Choroid plexus epithelial cell (primary cell): ENCODE results near the gene GRK6.

ENCODE experiments used
- DNase-seq: peaks from one replicate; pipeline ENCODE4 v3.0.0-alpha.2; 2010; ENCODE audit warnings: low read depth
- H3K4me3 ChIP-seq: 2 replicates; pipeline ENCODE4 v1.5.1; 2011; ENCODE audit warnings: low read depth, mild to moderate bottlenecking, control low read depth, low read length, moderate library complexity
- CTCF ChIP-seq: conservative IDR thresholded peaks from 2 replicates; pipeline ENCODE4 v1.5.1; 2011; ENCODE audit warnings: low read depth, mild to moderate bottlenecking, control low read depth, inconsistent platforms, low read length, moderate library complexity

The GRK6 gene

GRCh38 chr5:177434942-177435738 is 8.7 kb downstream of the GRK6 start:
- no peak for DNase-seq
- H3K4me3 ChIP-seq: no peak overlapping the region
- no peak for TF ChIP-seq CTCF

GRCh38 chr5:177435847-177436536 is 9.5 kb downstream of the GRK6 start:
- TF ChIP-seq CTCF: no peak
- no peak for DNase-seq
- H3K4me3 ChIP-seq: no peak overlapping the region

GRCh38 chr5:177437623-177438022 is 11.1 kb downstream of the GRK6 start:
- no peak overlapping the region for H3K4me3 ChIP-seq
- DNase-seq: no peak
- TF ChIP-seq CTCF: no peak

GRCh38 chr5:177438468-177438867 is 12.0 kb downstream of the GRK6 start:
- no peak overlapping the region for H3K4me3 ChIP-seq
- TF ChIP-seq CTCF: no peak
- no peak for DNase-seq

GRCh38 chr5:177439518-177440053 is 13.1 kb downstream of the GRK6 start:
- TF ChIP-seq CTCF: no peak
- no peak overlapping the region for H3K4me3 ChIP-seq
- no peak for DNase-seq

- no peak for DNase-seq
- no peak for TF ChIP-seq CTCF
- H3K4me3 ChIP-seq: no peak overlapping the region
These were observed 13.9 kb downstream of the GRK6 start for GRCh38 chr5:177440211-177440989.
